H1 (cell line): ENCODE measurements around the gene ARHGEF11. TPM values are rescaled to one million over a fixed set of nuclear protein-coding genes. Genes with fewer than 3 reads are reported as not detected.

Experiments used
- CTCF ChIA-PET: fragments of 300-600 bp; sonication (Branson Sonifier 250); formaldehyde crosslinking; loops from one replicate; lab custom pipeline; 2021; ENCODE audit not compliant: partially characterized antibody; lab: Charles Lee
- POLR2A ChIA-PET: fragments of 300-600 bp; sonication (Branson Sonifier 250); formaldehyde crosslinking; loops from one replicate; lab custom pipeline; 2021; ENCODE audit warnings: inconsistent platforms; ENCODE audit not compliant: partially characterized antibody; lab: Charles Lee
- DNase-seq, 2 experiments: peaks; one replicate each; pipeline versions ENCODE4 v3.0.0 to v3.0.0-alpha.2; 2010 to 2022; ENCODE audit warnings: low spot score in 2 of 2, low read depth in 1 of 2, mixed read lengths in 1 of 2
- FAIRE-seq: peaks from 2 replicates; lab custom pipeline; 2011; peaks lifted over from hg19 to GRCh38; lab: Jason Lieb, UNC
- H2AFZ ChIP-seq: 2 replicates; pipeline ENCODE4 v1.8.1; 2012; ENCODE audit warnings: low read length, inconsistent platforms
- H2AK5ac ChIP-seq: 2 replicates; pipeline ENCODE4 v1.6.1; 2013; ENCODE audit warnings: low read depth, low read length
- H2BK120ac ChIP-seq: replicated peaks from 2 replicates; pipeline ENCODE3; 2013; ENCODE audit warnings: low read depth, low read length, inconsistent platforms
- H2BK12ac ChIP-seq: 2 replicates; pipeline ENCODE4 v1.6.1; 2013; ENCODE audit warnings: low read depth, low read length
- H2BK15ac ChIP-seq: 2 replicates; pipeline ENCODE4 v1.6.1; 2013; ENCODE audit warnings: low read length
- H2BK20ac ChIP-seq: 2 replicates; pipeline ENCODE4 v1.6.1; 2013; ENCODE audit warnings: low read length
- H2BK5ac ChIP-seq: 2 replicates; pipeline ENCODE4 v1.6.1; 2013; ENCODE audit warnings: low read depth, low read length
- H3K14ac ChIP-seq: 2 replicates; pipeline ENCODE4 v1.6.1; 2013; ENCODE audit warnings: inconsistent platforms; ENCODE audit not compliant: insufficient read length
- H3K18ac ChIP-seq: 2 replicates; pipeline ENCODE4 v1.6.1; 2013; ENCODE audit warnings: low read length; ENCODE audit errors: extremely low read depth
- H3K23ac ChIP-seq: 2 replicates; pipeline ENCODE4 v1.6.1; 2013; ENCODE audit warnings: inconsistent platforms; ENCODE audit not compliant: insufficient read length
- H3K23me2 ChIP-seq: 2 replicates; pipeline ENCODE4 v1.6.1; 2013; ENCODE audit warnings: low read depth, low read length
- H3K27ac ChIP-seq: 2 replicates; pipeline ENCODE4 v1.6.1; 2011; ENCODE audit warnings: low read depth, low read length, inconsistent platforms
- H3K27me3 ChIP-seq, 4 experiments: replicated peaks in 1 of 4; 1 replicate in 1 of 4; 2 replicates in 3 of 4; pipeline versions ENCODE4 v1.6.1 to v1.8.1; 2011 to 2013; ENCODE audit warnings: low read length in 3 of 4, mild to moderate bottlenecking in 3 of 4, inconsistent platforms in 2 of 4, mixed read lengths in 2 of 4, moderate library complexity in 1 of 4; ENCODE audit not compliant: control insufficient read depth in 3 of 4, insufficient read depth in 3 of 4; ENCODE audit errors: extremely low read depth in 1 of 4
- H3K36me3 ChIP-seq, 4 experiments: 2 replicates each; pipeline versions ENCODE4 v1.6.1 to v1.8.1; 2011 to 2013; ENCODE audit warnings: mild to moderate bottlenecking in 4 of 4, low read length in 3 of 4, moderate library complexity in 2 of 4, control low read depth in 1 of 4, inconsistent platforms in 1 of 4; ENCODE audit not compliant: insufficient read depth in 4 of 4, control insufficient read depth in 2 of 4
- H3K4ac ChIP-seq: replicated peaks from 2 replicates; pipeline ENCODE3; 2013; ENCODE audit warnings: low read length, low read depth, mixed read lengths, inconsistent platforms; ENCODE audit not compliant: insufficient read length
- H3K4me1 ChIP-seq, 4 experiments: replicated peaks in 1 of 4; 1 replicate in 1 of 4; 2 replicates in 3 of 4; pipeline versions ENCODE4 v1.6.1 to v1.8.1; 2011 to 2013; ENCODE audit warnings: low read length in 3 of 4, inconsistent platforms in 2 of 4, mixed read lengths in 1 of 4; ENCODE audit not compliant: insufficient read depth in 4 of 4, control insufficient read depth in 3 of 4
- H3K4me2 ChIP-seq, 2 experiments: 2 replicates each; pipeline versions ENCODE4 v1.6.1 to v1.8.1; 2011 to 2013; ENCODE audit warnings: low read depth in 2 of 2, low read length in 2 of 2, control low read depth in 1 of 2, inconsistent platforms in 1 of 2, mild to moderate bottlenecking in 1 of 2; ENCODE audit not compliant: insufficient read depth in 1 of 2
- H3K4me3 ChIP-seq, 4 experiments: fragments of 200-600, 300-600 bp in 1 of 4; sonication (generic), shearing (Covaris generic), sonication (Bioruptor Twin) in 1 of 4; 2 replicates each; pipeline versions ENCODE4 v1.5.1 to v1.8.1; 2011 to 2016; ENCODE audit warnings: low read length in 4 of 4, low read depth in 3 of 4, control low read depth in 2 of 4, inconsistent platforms in 2 of 4, mild to moderate bottlenecking in 2 of 4, mixed read lengths in 1 of 4, moderate library complexity in 1 of 4; ENCODE audit not compliant: insufficient read depth in 2 of 4; ENCODE audit errors: extremely low read depth in 1 of 4
- H3K56ac ChIP-seq: replicated peaks from 2 replicates; pipeline ENCODE3; 2013; ENCODE audit warnings: low read depth, mild to moderate bottlenecking, mixed read lengths, low read length, inconsistent platforms; ENCODE audit not compliant: insufficient read length
- H3K79me1 ChIP-seq: 2 replicates; pipeline ENCODE4 v1.6.1; 2013; ENCODE audit warnings: low read depth, low read length, control low read depth
- H3K79me2 ChIP-seq, 2 experiments: 2 replicates each; pipeline versions ENCODE4 v1.6.1 to v1.8.1; 2012 to 2013; ENCODE audit warnings: low read length in 2 of 2, mild to moderate bottlenecking in 2 of 2, inconsistent platforms in 1 of 2; ENCODE audit not compliant: insufficient read depth in 2 of 2, control insufficient read depth in 1 of 2
- H3K9ac ChIP-seq, 4 experiments: replicated peaks in 1 of 4; 1 replicate in 1 of 4; 2 replicates in 3 of 4; pipeline versions ENCODE4 v1.6.1 to v1.8.1; 2011 to 2013; ENCODE audit warnings: low read depth in 3 of 4, low read length in 3 of 4, control low read depth in 2 of 4, mild to moderate bottlenecking in 2 of 4, moderate library complexity in 2 of 4, inconsistent platforms in 1 of 4; ENCODE audit errors: extremely low read depth in 1 of 4
- H3K9me3 ChIP-seq, 2 experiments: 2 replicates each; pipeline versions ENCODE4 v1.6.1 to v1.8.1; 2012 to 2013; ENCODE audit warnings: mild to moderate bottlenecking in 2 of 2, moderate library complexity in 2 of 2, control low read depth in 1 of 2, inconsistent platforms in 1 of 2, low read depth in 1 of 2, low read length in 1 of 2, mixed read lengths in 1 of 2; ENCODE audit not compliant: insufficient read depth in 2 of 2
- H4K20me1 ChIP-seq, 2 experiments: replicated peaks in 1 of 2; 2 replicates each; pipeline versions ENCODE3 to v1.8.1; 2011 to 2013; ENCODE audit warnings: inconsistent platforms in 2 of 2, low read length in 2 of 2, mild to moderate bottlenecking in 1 of 2; ENCODE audit not compliant: insufficient read depth in 2 of 2, control insufficient read depth in 1 of 2
- H4K5ac ChIP-seq: 2 replicates; pipeline ENCODE4 v1.6.1; 2013; ENCODE audit warnings: low read length, low read depth, mixed read lengths, inconsistent platforms; ENCODE audit not compliant: insufficient read length
- H4K8ac ChIP-seq: 2 replicates; pipeline ENCODE4 v1.8.0; 2013; ENCODE audit warnings: mild to moderate bottlenecking, moderate library complexity, low read length, inconsistent platforms; ENCODE audit not compliant: insufficient read depth; ENCODE audit errors: extremely low read depth
- H4K91ac ChIP-seq: replicated peaks from 2 replicates; pipeline ENCODE3; 2013; ENCODE audit warnings: low read length, mixed read lengths, inconsistent platforms; ENCODE audit not compliant: insufficient read length
- JUND ChIP-seq: IDR thresholded peaks from 2 replicates; pipeline ENCODE4 v1.6.1; 2011; ENCODE audit warnings: mild to moderate bottlenecking, improper control_type of control experiment, low read length
- POU5F1 ChIP-seq: IDR thresholded peaks from 2 replicates; pipeline ENCODE4 v1.6.1; 2011; ENCODE audit warnings: low read depth, mild to moderate bottlenecking, low read length, moderate library complexity
- WGBS, 2 experiments: shearing (Covaris generic) in 1 of 2; methylation state at CpG; one replicate each; pipeline versions ENCODE4 v1.1.6 to v1.1.7; 2013 to 2015; ENCODE audit warnings: low lambda C conversion rate in 2 of 2, mixed read lengths in 2 of 2, inconsistent platforms in 1 of 2, low coverage in 1 of 2, missing lambda C conversion rate in 1 of 2; ENCODE audit not compliant: insufficient replicate concordance in 2 of 2, insufficient coverage in 1 of 2, insufficient read length in 1 of 2; ENCODE audit errors: extremely low coverage in 1 of 2, missing lambda C conversion rate in 1 of 2; 5-methylcytosine and 5-hydroxymethylcytosine counted together
- polyA plus RNA-seq, 7 experiments: library from polyadenylated mRNA; depleted of rRNA in 3 of 7; stranded (reverse) in 5 of 7; unstranded in 2 of 7; fragments of >200 nt in 5 of 7; fragments of 200-250 nt in 2 of 7; gene quantifications; 1 replicate in 5 of 7; 2 replicates in 1 of 7; 4 replicates in 1 of 7; pipeline versions ENCODE4 v1.2.1 to v1.2.3, GENCODE V29; 2011 to 2013; ENCODE audit warnings: missing spikeins in 2 of 7, mixed read lengths in 2 of 7
- total RNA-seq: library from RNA; stranded (reverse); fragmentation: NEBNext Ultra II Directional; extraction: Animal tissue kit (Norgen Biotek cat#: 25700); gene quantifications from 2 replicates; pipeline ENCODE4 v1.2.1, GENCODE V29; 2021

Gene ARHGEF11
- total and polyA plus RNA-seq, 2 of the 8 experiments (the other 6 are each of a cell fraction or from before 2014, with no cell fraction given), result 19.9 to 33.1 TPM

DNA sequence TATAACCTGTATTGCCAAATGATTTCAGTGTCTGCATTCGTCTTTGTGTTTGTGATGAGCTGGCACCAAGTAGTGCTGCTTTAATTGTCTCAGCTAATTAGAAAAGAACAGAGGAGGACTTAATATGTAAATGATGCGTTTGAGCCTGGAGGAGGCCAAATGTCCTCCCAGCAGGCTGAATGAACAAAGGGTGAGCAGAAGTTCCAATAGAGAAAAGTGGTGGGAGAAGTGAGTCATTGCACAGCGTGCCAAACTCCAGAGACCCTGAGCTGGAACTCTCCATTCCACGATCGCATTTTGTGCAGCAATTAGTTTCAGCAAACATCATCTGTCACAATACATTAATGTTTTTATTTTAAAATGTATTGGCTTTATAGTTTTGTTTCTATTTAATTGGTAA, 36.2 kb upstream of the ARHGEF11 start:
- peak; percentile 50; the same call in 1 of the 2 replicates for TF ChIP-seq JUND
- TF ChIP-seq POU5F1, result no peak
- Histone ChIP-seq H4K91ac (no peak overlapping the region), H2AK5ac (no peak overlapping the region), H4K20me1 (no peaks in the 10 kb centered on the region), H3K23ac (no peak overlapping the region), H3K4me2 (no peak overlapping the region), H3K27ac (no peak overlapping the region), H3K79me1 (no peaks in the 10 kb centered on the region), H3K56ac (no peak overlapping the region), H3K9me3 (no peaks in the 10 kb centered on the region), H4K8ac (no peak overlapping the region), H3K14ac (no peak overlapping the region), H2AFZ (no peak overlapping the region), H3K4ac (no peak overlapping the region), H2BK20ac (no peak overlapping the region), H3K79me2 (no peaks in the 10 kb centered on the region), H2BK15ac (no peak overlapping the region), H2BK120ac (no peak overlapping the region), H3K27me3 (no peaks in the 10 kb centered on the region), H4K5ac (no peak overlapping the region), H3K4me1 (peaks cover 2 to 5% (median 3%) of the 10 kb centered on the region in 4 experiments; a peak in 4 of 7 replicates), H3K4me3 (no peak overlapping the region), H3K18ac (no peak overlapping the region), H3K9ac (no peak overlapping the region), H3K23me2 (no peaks in the 10 kb centered on the region), H3K36me3 (no peaks in the 10 kb centered on the region), H2BK12ac (no peak overlapping the region), H2BK5ac (no peak overlapping the region)
- WGBS, 2 experiments, result 60% methylated on average over 5 of the region's 5 CpGs; no CpG with 5 or more reads in 1 of the 2 experiments
- ChIA-PET CTCF (interaction anchor here (0.7 to 3.2 kb wide), 6 partner anchors 9 to 80 kb away, joined by 3 to 20 read pairs (median 4); no protein-coding TSS in a partner anchor), POLR2A (interaction anchor here (0.7 kb wide), 1 partner anchor 9 kb away, joined by 4 read pairs; no protein-coding TSS in a partner anchor)
- FAIRE-seq (no peak), DNase-seq (no peak)
